Measurements from ENCODE around the gene SETX. TPM values are rescaled to one million over a fixed set of nuclear protein-coding genes. Genes with fewer than 3 reads are reported as not detected.

The SETX gene
- total RNA-seq, 1 experiment from 2014 or later: 44.3 TPM

GRCh38 chr9:132233138-132233537 lies 121.6 kb downstream of the SETX start:
- H3K18ac ChIP-seq (ENCODE audit: insufficient read length, low read depth, low read length): no peak overlapping the region
- no peak overlapping the region for H4K8ac ChIP-seq (replicated peaks; ENCODE audit: insufficient read length, low read depth, low read length)

More at GRCh38 chr9:132233138-132233537, 121.6 kb downstream of the SETX start:
- peaks cover 0 to 8% of the 10 kb centered on the region in 2 experiments; a peak in 2 of 4 replicates for H3K4me1 Mint-ChIP-seq
- H4K5ac ChIP-seq (ENCODE audit: insufficient read length, low read depth, low read length): no peak overlapping the region
- no peaks in the 10 kb centered on the region for H3K9me3 Mint-ChIP-seq
- no peaks in the 10 kb centered on the region for H3K36me3 Mint-ChIP-seq (ENCODE audit: insufficient read depth in 1 of 3, low read depth in 3 of 3)
- H3K4me2 ChIP-seq (ENCODE audit: insufficient read depth, insufficient read length, low read length): no peak overlapping the region
- no peak for DNase-seq
- no peak overlapping the region for H3K23ac ChIP-seq (ENCODE audit: insufficient read length, low read depth, low read length)
- H3T11ph ChIP-seq (ENCODE audit: low read length): no peak overlapping the region
- no peak overlapping the region for H3K4ac ChIP-seq (ENCODE audit: low read depth, low read length)
- no peaks in the 10 kb centered on the region for H3K79me1 ChIP-seq (ENCODE audit: insufficient read depth, low read depth, low read length, poor library complexity, severe bottlenecking)
- H3K23me2 ChIP-seq (ENCODE audit: insufficient read length, low read depth, low read length, poor library complexity, severe bottlenecking): no peaks in the 10 kb centered on the region
- H3K4me3 Mint-ChIP-seq: no peak overlapping the region; a peak in 1 of 5 replicates
- H2BK12ac ChIP-seq (ENCODE audit: insufficient read length, low read depth, low read length): no peak overlapping the region
- H3K27ac ChIP-seq (ENCODE audit: insufficient read length, low read depth, low read length): no peak overlapping the region
- no peaks in the 10 kb centered on the region for H3K4me1 ChIP-seq (ENCODE audit: insufficient read depth, low read length)
- H3K56ac ChIP-seq (ENCODE audit: insufficient read length, low read depth, low read length): no peak overlapping the region
- no peak overlapping the region for H4K91ac ChIP-seq (ENCODE audit: insufficient read length, low read depth, low read length)
- no peak overlapping the region for H2BK5ac ChIP-seq (ENCODE audit: insufficient read length, low read length)
- no peak overlapping the region for H2BK15ac ChIP-seq (ENCODE audit: low read depth, low read length)
- no peak overlapping the region for H2BK120ac ChIP-seq (ENCODE audit: low read depth, low read length, poor library complexity, severe bottlenecking)
- H3K79me2 ChIP-seq (ENCODE audit: insufficient read depth, low read length): no peaks in the 10 kb centered on the region
- H3K14ac ChIP-seq (ENCODE audit: insufficient read depth, low read length): no peak overlapping the region
- H3K9ac ChIP-seq (ENCODE audit: extremely low read depth, insufficient read length, low read length): no peak overlapping the region
- H2AK5ac ChIP-seq (ENCODE audit: insufficient read length, low read length): no peak overlapping the region
- H3K27me3 ChIP-seq (ENCODE audit: insufficient read depth, low read length): no peaks in the 10 kb centered on the region
- peaks cover 10% of the 10 kb centered on the region for H3K27me3 Mint-ChIP-seq (ENCODE audit: low read depth)
- no peaks in the 10 kb centered on the region for H3K9me3 ChIP-seq (ENCODE audit: control insufficient read depth, low read depth, low read length)
- no peak overlapping the region for H3K27ac Mint-ChIP-seq
- no CpG with 5 or more reads among the region's 3 CpGs for WGBS (ENCODE audit: extremely low coverage, insufficient read length, low lambda C conversion rate)
- no peak for TF ChIP-seq CTCF (conservative IDR thresholded peaks at IDR 0.05)
- H2BK20ac ChIP-seq (ENCODE audit: low read depth, low read length, poor library complexity, severe bottlenecking): no peak overlapping the region
- no peaks in the 10 kb centered on the region for H4K20me1 ChIP-seq (ENCODE audit: control insufficient read depth, insufficient read depth, insufficient read length)
- no peak overlapping the region for H2AFZ ChIP-seq (ENCODE audit: low read length)
